ENCODE measurements around the gene PCDH15. TPM values are rescaled to one million over a fixed set of nuclear protein-coding genes. Genes with fewer than 3 reads are reported as not detected.

Gene PCDH15
- total RNA-seq, 2 experiments from 2014 or later, result not detected

- Mint-ChIP-seq H3K36me3 (no peaks in the 10 kb centered on the region), H3K4me1 (no peaks in the 10 kb centered on the region)
Measured at GRCh38 chr10:54758791-54759190, 42.2 kb downstream of the PCDH15 start.

GRCh38 chr10:54749623-54750022, 51.4 kb downstream of the PCDH15 start:
- H3K27ac Mint-ChIP-seq, result no peak overlapping the region
- DNase-seq, result no peak
- H3K36me3 Mint-ChIP-seq, result no peaks in the 10 kb centered on the region
- H3K27me3 Mint-ChIP-seq, result no peaks in the 10 kb centered on the region
- peaks cover 2% of the 10 kb centered on the region for H3K9me3 Mint-ChIP-seq
- no peak overlapping the region for H3K4me3 Mint-ChIP-seq
- H3K4me1 Mint-ChIP-seq, result no peaks in the 10 kb centered on the region

More at GRCh38 chr10:54758791-54759190, 42.2 kb downstream of the PCDH15 start:
- Mint-ChIP-seq H3K27me3 (no peaks in the 10 kb centered on the region), H3K27ac (no peak overlapping the region), H3K4me3 (no peak overlapping the region), H3K9me3 (peaks cover 2% of the 10 kb centered on the region)
- no peak for DNase-seq

- no peak for DNase-seq
- Mint-ChIP-seq H3K4me1 (no peaks in the 10 kb centered on the region), H3K4me3 (no peak overlapping the region), H3K27me3 (no peaks in the 10 kb centered on the region), H3K9me3 (peaks cover 5% of the 10 kb centered on the region), H3K27ac (no peak overlapping the region), H3K36me3 (no peaks in the 10 kb centered on the region)
Measured at GRCh38 chr10:54745436-54745835, 55.6 kb downstream of the PCDH15 start.

GRCh38 chr10:54742416-54742815, 58.6 kb downstream of the PCDH15 start:
- no peak for DNase-seq
- Mint-ChIP-seq H3K4me3 (no peak overlapping the region), H3K4me1 (no peaks in the 10 kb centered on the region), H3K27me3 (no peaks in the 10 kb centered on the region), H3K36me3 (no peaks in the 10 kb centered on the region), H3K9me3 (peaks cover 14% of the 10 kb centered on the region), H3K27ac (no peak overlapping the region)

- no peak overlapping the region for H3K27ac Mint-ChIP-seq
- no peak for DNase-seq
- H3K36me3 Mint-ChIP-seq, result no peaks in the 10 kb centered on the region
Measured at GRCh38 chr10:54728511-54728910, 72.5 kb downstream of the PCDH15 start.

GRCh38 chr10:54722075-54722474, 79.0 kb downstream of the PCDH15 start:
- H3K4me3 Mint-ChIP-seq, result no peak overlapping the region
- no peak overlapping the region for H3K27ac Mint-ChIP-seq
- DNase-seq, result no peak
- no peaks in the 10 kb centered on the region for H3K4me1 Mint-ChIP-seq
- no peaks in the 10 kb centered on the region for H3K36me3 Mint-ChIP-seq
- peaks cover 20% of the 10 kb centered on the region for H3K9me3 Mint-ChIP-seq
- no peaks in the 10 kb centered on the region for H3K27me3 Mint-ChIP-seq

More at GRCh38 chr10:54728511-54728910, 72.5 kb downstream of the PCDH15 start:
- no peak overlapping the region for H3K4me3 Mint-ChIP-seq
- no peaks in the 10 kb centered on the region for H3K4me1 Mint-ChIP-seq
- peaks cover 8% of the 10 kb centered on the region for H3K9me3 Mint-ChIP-seq
- no peaks in the 10 kb centered on the region for H3K27me3 Mint-ChIP-seq

- no peak for DNase-seq
- Mint-ChIP-seq H3K27ac (no peak overlapping the region), H3K27me3 (no peaks in the 10 kb centered on the region), H3K4me3 (no peak overlapping the region), H3K36me3 (no peaks in the 10 kb centered on the region), H3K9me3 (no peaks in the 10 kb centered on the region), H3K4me1 (no peaks in the 10 kb centered on the region)
Measured at GRCh38 chr10:54710918-54711317, 90.1 kb downstream of the PCDH15 start.

GRCh38 chr10:54708591-54708990, 92.4 kb downstream of the PCDH15 start:
- DNase-seq, result no peak
- H3K9me3 Mint-ChIP-seq, result no peaks in the 10 kb centered on the region
- no peaks in the 10 kb centered on the region for H3K4me1 Mint-ChIP-seq
- no peaks in the 10 kb centered on the region for H3K27me3 Mint-ChIP-seq
- H3K36me3 Mint-ChIP-seq, result no peaks in the 10 kb centered on the region
- H3K27ac Mint-ChIP-seq, result no peak overlapping the region
- no peak overlapping the region for H3K4me3 Mint-ChIP-seq

- Mint-ChIP-seq H3K9me3 (no peaks in the 10 kb centered on the region), H3K4me1 (no peaks in the 10 kb centered on the region), H3K27me3 (no peaks in the 10 kb centered on the region), H3K27ac (no peak overlapping the region), H3K36me3 (no peaks in the 10 kb centered on the region), H3K4me3 (no peak overlapping the region)
- DNase-seq, result no peak
Measured at GRCh38 chr10:54708021-54708420, 93.0 kb downstream of the PCDH15 start.

GRCh38 chr10:54702583-54703485, 98.2 kb downstream of the PCDH15 start:
- no peak overlapping the region for H3K27ac Mint-ChIP-seq
- no peaks in the 10 kb centered on the region for H3K4me1 Mint-ChIP-seq
- H3K27me3 Mint-ChIP-seq, result no peaks in the 10 kb centered on the region
- no peaks in the 10 kb centered on the region for H3K36me3 Mint-ChIP-seq
- H3K9me3 Mint-ChIP-seq, result peaks cover 3% of the 10 kb centered on the region
- no peak for DNase-seq
- H3K4me3 Mint-ChIP-seq, result no peak overlapping the region

- H3K9me3 Mint-ChIP-seq, result peaks cover 6% of the 10 kb centered on the region
- H3K4me1 Mint-ChIP-seq, result no peaks in the 10 kb centered on the region
- no peak overlapping the region for H3K27ac Mint-ChIP-seq
- H3K4me3 Mint-ChIP-seq, result no peak overlapping the region
- H3K36me3 Mint-ChIP-seq, result no peaks in the 10 kb centered on the region
- no peaks in the 10 kb centered on the region for H3K27me3 Mint-ChIP-seq
- DNase-seq, result no peak
Measured at GRCh38 chr10:54691331-54691730, 109.7 kb downstream of the PCDH15 start.

- H3K4me3 Mint-ChIP-seq, result no peak overlapping the region
- H3K4me1 Mint-ChIP-seq, result no peaks in the 10 kb centered on the region
- peaks cover under 1% of the 10 kb centered on the region for H3K9me3 Mint-ChIP-seq
- no peak overlapping the region for H3K27ac Mint-ChIP-seq
- no peaks in the 10 kb centered on the region for H3K36me3 Mint-ChIP-seq
- DNase-seq, result no peak
- H3K27me3 Mint-ChIP-seq, result no peaks in the 10 kb centered on the region
Measured at GRCh38 chr10:54682554-54682953, 118.5 kb downstream of the PCDH15 start.

- H3K4me1 Mint-ChIP-seq, result no peaks in the 10 kb centered on the region
- no peaks in the 10 kb centered on the region for H3K27me3 Mint-ChIP-seq
- DNase-seq, result no peak
- H3K36me3 Mint-ChIP-seq, result no peaks in the 10 kb centered on the region
- H3K27ac Mint-ChIP-seq, result no peak overlapping the region
- no peak overlapping the region for H3K4me3 Mint-ChIP-seq
- H3K9me3 Mint-ChIP-seq, result no peaks in the 10 kb centered on the region
Measured at GRCh38 chr10:54681136-54681535, 119.9 kb downstream of the PCDH15 start.

GRCh38 chr10:54667136-54667535, 133.9 kb downstream of the PCDH15 start:
- no peak for DNase-seq
- Mint-ChIP-seq H3K27ac (no peak overlapping the region), H3K36me3 (no peaks in the 10 kb centered on the region), H3K9me3 (peaks cover 2% of the 10 kb centered on the region), H3K4me3 (no peak overlapping the region), H3K27me3 (no peaks in the 10 kb centered on the region), H3K4me1 (no peaks in the 10 kb centered on the region)

GRCh38 chr10:54666192-54666591, 134.8 kb downstream of the PCDH15 start:
- no peak for DNase-seq
- H3K9me3 Mint-ChIP-seq, result peaks cover 2% of the 10 kb centered on the region
- no peaks in the 10 kb centered on the region for H3K27me3 Mint-ChIP-seq

GRCh38 chr10:54665095-54665494, 135.9 kb downstream of the PCDH15 start:
- Mint-ChIP-seq H3K4me3 (no peak overlapping the region), H3K9me3 (peaks cover 3% of the 10 kb centered on the region), H3K27ac (no peak overlapping the region), H3K4me1 (no peaks in the 10 kb centered on the region), H3K36me3 (no peaks in the 10 kb centered on the region), H3K27me3 (no peaks in the 10 kb centered on the region)
- DNase-seq, result no peak

More at GRCh38 chr10:54666192-54666591, 134.8 kb downstream of the PCDH15 start:
- no peaks in the 10 kb centered on the region for H3K36me3 Mint-ChIP-seq
- H3K4me1 Mint-ChIP-seq, result no peaks in the 10 kb centered on the region
- H3K4me3 Mint-ChIP-seq, result no peak overlapping the region
- H3K27ac Mint-ChIP-seq, result no peak overlapping the region
